Renal cortical epithelial cell (primary cell): ENCODE data around the gene APOBEC3F. TPM values are rescaled to one million over a fixed set of nuclear protein-coding genes. Genes with fewer than 3 reads are reported as not detected.
"Not testable (repeated sequence)": the region's sequence is repeated elsewhere in the genome, so short reads cannot be mapped to it uniquely, and the experiment has no call there.

Source experiments
- DNase-seq: peaks from one replicate; pipeline ENCODE4 v3.0.0-alpha.2; 2011; ENCODE audit warnings: low read depth
- total RNA-seq: library from RNA; depleted of rRNA; stranded (reverse); fragments of >200 nt; gene quantifications from 2 replicates; pipeline ENCODE4 v1.2.3, GENCODE V29; 2014

The APOBEC3F gene
- total RNA-seq, 1 donor from 2014 or later: 4.7 TPM

DNA sequence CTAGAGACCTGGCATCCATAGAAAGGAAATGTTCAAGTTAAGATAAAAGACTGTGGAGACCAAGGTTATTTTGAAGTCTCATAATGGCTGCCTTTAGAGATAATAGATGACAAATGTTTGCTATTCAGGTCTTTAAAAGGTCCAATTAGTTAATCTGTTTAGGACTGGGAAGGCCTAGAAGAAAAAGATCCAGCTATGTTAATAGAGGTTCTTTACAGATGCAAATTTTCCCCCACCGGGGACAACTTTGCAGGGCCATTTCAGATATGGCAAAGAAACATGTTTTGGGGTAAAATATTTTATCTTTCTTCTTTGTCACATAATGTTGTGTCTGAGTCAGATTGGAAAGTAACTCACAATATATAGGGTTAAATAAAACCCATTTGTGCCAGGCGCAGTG lies 33.3 kb downstream of the APOBEC3F start:
- no peak for DNase-seq

DNA sequence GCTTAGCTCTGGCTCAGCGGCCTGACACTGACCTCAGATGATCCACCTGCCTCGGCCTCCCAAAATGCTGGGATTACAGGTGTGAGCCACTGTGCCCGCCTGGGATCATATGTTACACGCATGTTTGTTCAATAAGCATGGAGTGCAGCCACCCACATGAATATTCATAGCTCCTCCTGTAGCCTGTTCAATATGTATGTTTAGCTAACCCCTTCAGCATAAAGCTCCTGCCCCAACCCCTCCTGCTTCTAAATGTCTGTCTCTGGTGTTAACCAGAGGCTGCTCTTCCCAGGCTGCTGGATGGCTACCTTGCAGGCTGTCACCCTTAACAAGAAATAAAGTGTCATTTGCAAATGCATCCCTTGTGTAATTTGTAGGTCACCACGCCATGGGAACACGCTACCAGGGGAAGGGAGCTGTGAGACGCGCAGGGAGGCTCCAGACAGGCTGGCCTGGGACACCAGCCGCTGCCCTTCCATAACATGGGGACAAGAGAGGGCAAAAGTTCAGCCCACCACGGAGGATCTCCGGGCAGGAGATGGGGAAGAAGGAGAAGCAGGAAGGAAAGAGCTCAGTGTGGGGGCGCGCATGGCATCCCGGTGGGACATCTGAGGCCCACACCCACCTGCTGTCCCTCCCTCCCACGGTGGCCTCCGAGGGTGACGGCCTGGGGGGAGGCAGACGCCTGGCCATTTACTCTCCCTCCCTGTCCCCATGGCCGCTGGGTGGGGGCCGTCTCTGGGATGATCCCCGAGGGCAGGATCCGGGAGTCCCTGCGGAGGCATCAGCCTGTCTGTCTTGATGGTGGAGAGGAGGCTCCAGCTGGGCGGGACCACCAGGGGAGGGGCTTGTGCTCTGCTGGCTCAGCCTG lies 35.7 kb downstream of the APOBEC3F start:
- DNase-seq: not testable (repeated sequence)

DNA sequence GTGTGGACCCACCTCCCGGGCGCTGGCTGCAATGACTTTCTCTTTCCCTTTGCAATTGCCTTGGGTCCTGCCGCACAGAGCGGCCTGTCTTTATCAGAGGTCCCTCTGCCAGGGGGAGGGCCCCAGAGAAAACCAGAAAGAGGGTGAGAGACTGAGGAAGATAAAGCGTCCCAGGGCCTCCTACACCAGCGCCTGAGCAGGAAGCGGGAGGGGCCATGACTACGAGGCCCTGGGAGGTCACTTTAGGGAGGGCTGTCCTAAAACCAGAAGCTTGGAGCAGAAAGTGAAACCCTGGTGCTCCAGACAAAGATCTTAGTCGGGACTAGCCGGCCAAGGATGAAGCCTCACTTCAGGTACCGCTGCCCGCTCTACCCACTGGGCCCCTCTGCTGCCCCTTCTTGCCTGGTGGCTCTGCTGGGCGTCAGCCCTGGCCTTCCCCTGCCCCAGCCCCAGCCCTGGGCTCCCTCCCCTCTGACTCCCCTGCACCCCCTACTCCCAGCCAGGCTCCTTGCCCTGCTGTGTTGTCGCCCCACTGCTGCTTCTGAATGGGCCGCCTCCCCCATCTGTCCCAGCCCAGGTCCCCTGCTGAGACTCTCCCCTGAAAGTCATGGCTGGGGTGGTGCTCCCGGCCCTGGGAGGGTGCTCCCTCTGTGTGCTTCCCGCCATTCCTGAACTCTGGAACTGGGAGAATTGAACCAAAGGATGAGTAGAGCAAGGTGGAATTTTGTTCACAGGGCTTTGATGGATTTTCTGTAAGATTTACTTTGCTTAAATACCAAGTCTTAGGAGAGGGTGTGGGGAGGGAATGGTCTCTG lies 36.6 kb downstream of the APOBEC3F start, which contains the start of gene APOBEC3G:
Gene APOBEC3G (plus strand): TSS at position 250 of the 815 bp plus-strand sequence. CDS start 87 bp downstream, at position 337.
- peak; percentile 18 for DNase-seq

- DNase-seq: not testable (repeated sequence)
Measured at GRCh38 chr22:39077912-39078311, 37.2 kb downstream of the APOBEC3F start.

DNA sequence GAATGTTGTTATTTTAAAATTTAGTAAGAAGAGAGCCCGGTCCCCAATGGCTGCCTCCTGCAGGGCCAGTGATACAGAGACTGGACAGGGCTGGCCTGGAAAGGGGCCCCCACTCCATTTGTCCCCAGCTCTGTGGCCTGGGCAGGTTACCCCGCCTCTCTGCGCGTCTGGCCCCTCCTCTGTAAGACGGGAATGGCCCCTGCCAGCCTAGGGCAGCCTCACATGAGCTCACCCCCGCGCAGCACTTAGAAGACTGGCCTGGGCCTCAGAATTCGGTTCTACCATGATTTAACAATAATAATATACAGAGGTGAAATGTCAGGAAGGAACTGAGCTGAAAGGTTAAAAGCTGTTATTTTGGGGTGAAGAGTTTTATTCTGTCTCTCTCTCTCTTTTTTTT lies 37.7 kb downstream of the APOBEC3F start:
- no peak for DNase-seq

- DNase-seq: not testable (repeated sequence)
Measured at GRCh38 chr22:39079054-39079637, 38.5 kb downstream of the APOBEC3F start.

DNA sequence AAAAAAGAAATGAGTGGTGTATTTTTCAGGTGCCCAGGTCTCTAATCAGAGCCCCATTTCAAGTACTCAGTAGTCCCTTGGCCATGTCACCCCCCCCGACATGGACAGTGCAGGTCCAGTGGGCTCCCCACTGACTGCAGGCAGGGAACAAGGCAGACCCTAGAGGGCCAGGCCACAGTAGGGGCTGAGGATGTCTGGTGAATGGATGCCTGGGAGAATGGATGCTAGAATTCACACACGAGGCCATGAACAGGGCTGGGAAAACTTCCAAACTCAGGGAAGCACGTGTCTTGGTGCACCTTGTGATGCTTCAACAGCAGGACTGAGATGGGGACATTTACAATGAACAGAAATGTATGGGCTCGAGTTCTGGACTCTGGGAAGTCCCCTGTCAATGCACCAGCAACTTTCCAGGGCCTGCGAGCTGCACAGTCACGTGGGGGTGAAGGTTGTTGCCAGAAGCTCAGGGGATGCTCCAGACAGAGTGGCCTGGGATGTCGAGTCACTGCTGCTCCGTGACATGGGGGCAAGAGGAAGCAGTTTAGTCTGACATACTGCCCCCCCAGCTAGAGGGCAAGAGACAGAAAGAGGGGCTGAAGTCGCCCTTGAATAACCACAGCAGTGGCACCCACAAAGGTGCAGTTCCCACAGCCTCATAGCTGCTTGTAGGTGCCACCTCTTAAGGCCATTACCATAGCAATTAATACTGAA lies 39.5 kb downstream of the APOBEC3F start:
- no peak for DNase-seq

DNA sequence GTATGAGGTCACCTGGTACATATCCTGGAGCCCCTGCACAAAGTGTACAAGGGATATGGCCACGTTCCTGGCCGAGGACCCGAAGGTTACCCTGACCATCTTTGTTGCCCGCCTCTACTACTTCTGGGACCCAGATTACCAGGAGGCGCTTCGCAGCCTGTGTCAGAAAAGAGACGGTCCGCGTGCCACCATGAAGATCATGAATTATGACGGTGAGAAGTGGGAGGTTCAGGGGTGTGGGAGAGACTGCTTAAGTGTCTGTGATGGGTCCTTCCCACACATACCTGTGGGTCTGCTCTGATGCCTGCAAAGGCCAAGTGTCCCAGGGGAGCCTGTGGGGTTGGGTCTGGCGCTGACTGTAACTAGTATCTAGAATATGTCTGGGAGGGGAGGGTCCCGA lies 40.4 kb downstream of the APOBEC3F start:
- DNase-seq: no peak

GRCh38 chr22:39081598-39081997 lies 40.9 kb downstream of the APOBEC3F start:
- DNase-seq: no peak

DNA sequence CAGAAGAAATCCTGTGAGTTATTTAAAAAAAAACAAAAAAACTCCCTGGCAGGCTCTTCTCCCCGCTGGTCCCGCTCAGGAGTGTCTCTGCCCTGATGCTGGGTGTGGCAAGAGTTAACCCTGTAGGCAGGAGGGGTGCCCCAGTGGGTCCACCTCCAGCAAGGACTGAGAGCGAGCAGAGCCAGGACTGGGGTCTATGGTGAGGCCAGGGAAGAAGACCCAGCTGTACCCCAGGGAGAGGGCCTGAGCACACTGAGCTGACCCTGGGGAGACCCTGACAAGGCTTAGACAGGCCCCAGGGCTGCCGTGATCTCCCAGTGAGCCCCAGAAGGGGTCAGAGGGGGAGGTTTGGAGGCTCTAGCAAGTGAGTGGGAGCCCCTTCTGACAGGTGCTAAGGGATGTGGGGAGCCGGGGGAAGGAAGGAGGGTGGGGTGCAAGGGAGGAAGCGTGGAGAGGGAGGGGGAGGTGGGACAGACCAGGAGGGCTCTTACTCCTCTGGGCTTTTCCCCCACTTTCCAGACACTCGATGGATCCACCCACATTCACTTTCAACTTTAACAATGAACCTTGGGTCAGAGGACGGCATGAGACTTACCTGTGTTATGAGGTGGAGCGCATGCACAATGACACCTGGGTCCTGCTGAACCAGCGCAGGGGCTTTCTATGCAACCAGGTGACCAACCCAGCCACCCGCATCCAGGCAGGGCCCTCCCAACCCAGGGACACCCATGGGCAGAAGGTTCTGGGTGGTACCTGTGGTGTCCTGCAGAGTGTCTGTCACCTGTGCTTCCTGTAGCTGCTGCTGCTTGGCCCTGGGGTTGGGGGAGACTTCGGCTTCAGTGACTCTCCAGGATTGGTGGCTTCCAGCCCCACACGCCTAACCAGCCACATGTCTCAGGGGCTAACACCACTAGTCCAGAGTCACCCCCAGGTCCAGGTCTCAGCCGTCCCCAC lies 42.8 kb downstream of the APOBEC3F start:
- no peak for DNase-seq

DNA sequence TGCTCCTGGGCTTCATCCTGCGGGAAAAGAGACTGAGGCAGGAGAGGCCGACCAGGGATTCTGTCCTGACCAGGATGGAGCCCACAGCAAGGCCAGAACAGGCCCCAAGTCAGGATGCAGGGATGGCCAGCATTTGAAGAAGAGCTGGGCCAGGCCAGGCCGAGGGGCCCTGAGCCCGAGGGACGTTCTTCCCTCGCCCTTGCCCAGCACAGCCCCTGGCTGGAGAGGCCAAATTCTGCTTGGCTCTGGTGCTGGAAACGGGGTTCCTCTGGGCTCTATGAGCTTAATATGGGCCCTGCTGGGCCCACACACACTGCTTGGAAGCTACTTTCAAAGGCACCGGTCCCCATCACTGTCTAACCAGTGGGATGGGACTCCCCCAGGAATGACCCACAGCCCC lies 44.0 kb downstream of the APOBEC3F start:
- no peak for DNase-seq

- no peak for DNase-seq
Measured at GRCh38 chr22:39087098-39087497, 46.4 kb downstream of the APOBEC3F start.

DNA sequence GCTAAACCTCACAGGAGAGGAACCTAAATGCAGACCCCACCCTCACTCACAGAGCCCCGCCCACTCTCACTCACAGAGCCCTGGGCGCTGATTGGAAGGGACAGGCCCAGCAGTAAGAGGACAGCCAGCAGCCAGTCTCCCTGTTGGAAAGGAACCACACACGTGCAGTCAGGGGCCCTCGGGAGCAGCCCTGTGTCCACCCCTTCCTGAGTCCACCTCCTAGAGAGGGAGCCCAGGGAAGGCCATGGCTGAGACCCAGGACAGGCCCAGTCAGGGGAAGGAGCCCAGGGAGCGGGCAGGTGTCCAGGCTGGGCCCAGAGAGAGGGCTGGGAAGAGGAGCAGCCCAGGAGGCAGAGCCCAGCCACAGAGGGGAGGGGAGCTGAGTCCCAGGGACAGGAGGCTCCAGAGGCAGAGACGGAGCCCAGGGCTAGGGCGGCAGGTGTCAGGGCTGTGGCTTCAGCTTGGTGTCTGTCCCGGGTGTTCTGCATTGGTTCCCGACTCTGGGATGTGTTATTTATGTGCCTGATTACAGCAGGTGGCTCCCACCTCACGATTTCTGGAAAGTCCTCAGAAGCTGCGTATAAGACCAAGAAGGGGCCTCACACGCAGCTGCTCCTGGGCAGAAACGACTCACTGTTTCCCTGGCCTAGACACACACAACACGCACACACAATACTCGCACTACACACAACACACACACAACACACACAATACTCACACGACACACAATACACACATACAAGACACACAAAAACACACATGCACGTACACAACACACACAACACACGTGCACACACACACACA lies 47.4 kb downstream of the APOBEC3F start:
- DNase-seq: no peak

DNA sequence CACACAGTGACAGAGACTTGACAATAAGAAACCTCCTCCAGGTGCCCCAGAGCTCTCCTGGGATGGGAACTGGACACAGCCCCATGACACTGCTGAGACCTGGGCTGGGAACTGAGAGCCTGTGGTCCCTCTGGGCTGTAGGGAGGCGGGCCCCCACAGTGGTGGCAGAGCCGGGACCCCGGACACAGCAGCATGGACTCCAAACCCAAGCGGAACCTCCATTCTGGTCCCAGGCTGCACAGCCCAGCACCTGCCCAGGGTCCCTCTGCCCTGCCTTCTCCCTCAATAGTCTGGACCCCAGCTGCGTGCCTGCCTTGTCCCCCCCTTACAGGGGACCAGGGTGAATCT lies 48.0 kb downstream of the APOBEC3F start:
- DNase-seq: no peak

DNA sequence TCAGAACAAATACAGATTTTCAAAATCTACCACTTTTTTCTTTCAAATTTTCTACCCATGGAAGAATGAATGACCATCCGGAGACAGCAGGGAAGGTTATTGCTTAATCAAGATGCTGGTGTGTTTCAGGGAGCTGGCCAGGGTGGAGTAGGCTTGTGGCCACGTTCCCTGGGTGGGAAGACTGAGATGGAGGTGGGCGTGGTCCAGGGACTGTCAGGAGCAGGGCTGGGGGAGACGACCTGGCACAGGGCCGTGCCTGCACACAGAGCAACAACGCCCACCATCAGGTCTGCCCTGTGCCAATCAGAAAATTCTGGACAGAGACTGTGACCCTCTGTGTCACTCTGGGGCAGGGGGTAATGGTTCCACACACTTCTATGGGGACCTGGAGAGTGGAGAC lies 49.3 kb downstream of the APOBEC3F start:
- DNase-seq: no peak

GRCh38 chr22:39090426-39091064 lies 49.9 kb downstream of the APOBEC3F start:
- DNase-seq: no peak

DNA sequence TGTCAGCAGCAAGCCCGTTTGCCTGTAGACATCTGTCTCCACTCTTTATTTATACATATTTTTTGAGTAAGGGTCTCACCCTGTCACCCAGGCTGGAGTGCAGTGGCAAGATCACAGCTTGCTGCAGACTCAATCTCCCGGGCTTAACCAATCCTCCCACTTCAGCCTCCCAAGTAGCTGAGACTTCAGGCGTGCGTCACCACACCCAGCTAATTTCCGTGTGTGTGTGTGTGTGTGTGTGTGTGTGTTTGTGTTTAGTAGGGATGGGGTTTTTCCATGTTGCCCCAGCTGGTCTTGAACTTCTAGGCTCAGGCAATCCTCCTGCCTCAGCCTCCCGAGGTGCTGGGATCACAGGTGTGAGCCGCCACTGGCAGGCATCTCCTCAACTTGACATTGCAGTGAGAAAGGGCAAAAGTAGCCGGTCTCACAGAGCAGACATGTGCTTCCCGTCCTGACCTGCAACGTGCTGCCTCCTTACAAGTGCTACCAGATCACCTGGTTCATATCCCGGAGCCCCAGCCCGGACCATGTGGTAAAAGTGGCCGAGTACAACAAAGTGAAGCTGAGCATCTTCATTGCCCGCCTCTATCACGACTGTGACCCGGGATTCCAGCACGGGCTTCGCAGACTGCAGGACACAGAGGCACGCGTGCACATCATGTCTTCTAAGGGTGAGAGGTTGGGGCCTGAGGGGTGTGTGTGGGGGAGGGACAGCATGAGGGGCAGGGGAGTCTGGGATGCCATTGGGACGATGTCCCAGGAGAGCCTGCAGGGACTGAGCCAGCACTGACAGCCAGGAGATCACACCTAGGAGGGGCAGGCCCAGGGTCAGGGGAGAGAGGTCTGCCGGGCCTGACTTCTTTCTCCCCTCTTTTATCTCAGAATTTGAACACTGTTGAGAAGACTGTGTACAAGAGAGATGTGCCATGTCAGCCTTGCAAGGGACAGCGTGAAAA lies 50.7 kb downstream of the APOBEC3F start:
- DNase-seq: no peak
